ENCODE results near the gene MARCKSL1.
"Not testable (repeated sequence)": the region's sequence is repeated elsewhere in the genome, so short reads cannot be mapped to it uniquely, and the experiment has no call there.

Gene MARCKSL1, protein sequence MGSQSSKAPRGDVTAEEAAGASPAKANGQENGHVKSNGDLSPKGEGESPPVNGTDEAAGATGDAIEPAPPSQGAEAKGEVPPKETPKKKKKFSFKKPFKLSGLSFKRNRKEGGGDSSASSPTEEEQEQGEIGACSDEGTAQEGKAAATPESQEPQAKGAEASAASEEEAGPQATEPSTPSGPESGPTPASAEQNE

DNA sequence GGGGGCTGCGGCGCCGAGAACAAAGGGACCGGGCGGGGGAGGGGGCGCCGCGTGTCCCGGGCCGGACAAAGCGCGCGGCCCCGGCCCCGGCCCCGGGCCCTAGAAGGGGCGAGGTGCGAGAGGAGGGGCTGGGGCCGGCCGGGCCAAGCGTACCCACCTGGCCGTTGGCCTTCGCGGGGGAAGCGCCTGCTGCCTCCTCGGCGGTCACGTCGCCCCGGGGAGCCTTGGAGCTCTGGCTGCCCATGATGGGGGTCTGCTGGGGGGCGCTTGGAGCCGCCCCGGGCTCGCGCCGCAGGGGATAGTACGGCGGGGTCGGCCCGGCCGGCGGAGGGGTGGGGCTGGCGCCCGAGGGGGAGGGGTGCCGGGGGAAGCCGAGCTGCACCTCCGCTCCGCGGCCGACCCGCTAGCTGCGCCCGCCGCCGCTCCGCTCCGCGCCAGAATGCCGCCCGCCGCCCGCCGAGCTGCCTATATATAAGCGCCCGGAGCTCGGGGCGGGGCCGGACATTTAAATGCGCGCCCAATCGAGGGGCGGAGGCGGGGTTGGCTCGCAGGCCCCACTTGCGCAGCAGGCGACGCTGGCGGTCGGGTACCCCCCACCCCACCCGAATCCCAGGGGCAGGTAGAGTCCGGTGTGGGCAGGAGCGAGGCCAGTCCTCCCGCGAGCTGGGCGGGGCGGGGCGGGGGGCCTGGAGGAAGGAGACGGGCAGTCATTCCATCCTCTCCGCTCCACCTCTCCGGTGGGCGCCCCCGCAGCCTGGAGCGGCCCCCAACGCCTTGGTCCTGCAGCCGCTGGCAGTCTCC is at the start of gene MARCKSL1:
MARCKSL1 (minus strand) TSS at position 444 of the 801 bp plus-strand sequence; CDS start at position 244, 200 bp downstream.
- peak in 1 of 2 experiments; percentile 41 for DNase-seq

- no peak for DNase-seq
These were observed 44.0 kb upstream of the MARCKSL1 start for GRCh38 chr1:32380057-32380456.

DNA sequence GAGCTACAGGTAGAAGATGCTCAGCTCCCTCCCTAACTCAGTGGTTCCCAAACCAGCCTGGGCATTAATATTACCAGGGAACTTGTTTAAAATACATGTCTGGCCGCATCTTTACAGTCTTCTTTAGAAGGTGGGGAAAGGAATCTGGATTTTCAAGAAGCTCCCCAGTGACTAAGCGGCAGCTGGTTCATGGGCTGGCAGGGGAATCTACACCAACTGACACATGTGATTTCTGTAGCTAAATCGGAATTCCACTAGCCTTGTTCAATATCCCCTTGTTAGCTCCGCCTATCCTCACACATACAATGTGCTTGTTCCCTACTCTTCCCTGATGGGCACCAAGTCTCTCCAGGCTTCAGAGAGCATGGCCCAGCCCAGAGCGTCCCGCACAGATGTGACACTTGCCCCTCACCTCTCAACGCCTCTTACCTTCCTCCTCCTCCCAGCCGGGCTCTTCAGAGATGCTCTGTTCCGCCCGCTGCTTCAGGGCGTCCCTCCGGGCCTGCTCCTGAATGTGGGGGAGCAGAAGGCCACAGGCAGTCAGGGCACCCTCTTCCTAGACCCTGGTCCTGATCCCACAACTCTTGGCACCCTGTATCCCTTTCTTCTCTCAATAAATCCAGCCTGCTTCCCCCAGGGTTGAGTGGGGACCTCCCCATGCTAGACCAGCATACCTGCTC is 41.6 kb upstream of the MARCKSL1 start:
- no peak for DNase-seq

DNA sequence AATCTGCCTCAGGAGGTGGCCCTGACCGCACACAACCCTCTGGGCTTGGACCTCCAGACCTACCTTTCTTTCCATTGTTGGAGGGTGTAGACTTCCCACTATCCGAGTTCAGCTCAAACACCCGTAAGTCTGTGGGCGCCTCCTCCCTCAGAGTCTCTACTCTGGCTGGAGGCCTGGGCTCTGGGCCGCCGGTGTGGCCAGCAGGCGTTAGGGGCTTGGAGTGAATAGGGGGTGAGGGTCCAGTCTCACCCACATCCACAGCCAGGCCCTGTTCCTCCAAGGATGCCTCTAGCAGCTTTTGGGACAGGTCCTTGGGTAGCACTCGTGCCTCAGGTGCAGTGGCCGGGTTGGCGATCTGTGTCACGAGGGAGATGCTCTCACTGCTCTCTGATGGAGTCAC is 40.2 kb upstream of the MARCKSL1 start:
- no peak for DNase-seq

- DNase-seq: no peak
These were observed 38.1 kb upstream of the MARCKSL1 start for GRCh38 chr1:32373996-32374592.

DNA sequence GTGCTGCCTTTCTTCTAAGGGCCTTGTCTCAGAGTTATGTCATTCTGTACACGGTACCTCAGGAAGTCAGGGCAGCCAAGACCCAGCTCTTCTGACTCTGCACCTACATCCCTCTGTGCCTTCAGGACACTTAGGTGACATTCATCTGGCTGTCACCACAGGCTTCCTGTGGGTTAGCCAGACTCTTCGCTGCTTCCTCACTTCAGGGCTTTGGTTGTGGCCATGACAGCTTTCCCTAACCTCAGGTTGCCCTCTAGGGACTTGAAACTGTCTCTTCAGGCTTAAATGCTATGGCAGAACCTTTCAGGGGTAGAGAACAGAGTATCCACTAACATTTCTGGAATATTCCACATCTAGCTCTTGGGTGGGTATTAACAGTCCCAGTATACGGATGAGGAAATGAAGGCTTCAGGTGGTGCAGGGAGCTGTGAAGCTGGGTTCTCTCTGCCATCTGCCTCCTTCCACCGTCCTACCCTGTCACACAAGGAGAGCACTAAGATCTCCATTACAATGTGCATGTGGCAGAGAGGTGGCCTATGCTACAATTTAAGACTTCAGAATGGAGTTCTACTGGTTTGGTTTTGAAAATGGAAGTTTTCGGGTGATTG is 36.2 kb upstream of the MARCKSL1 start:
- DNase-seq: no peak

- DNase-seq: no peak
These were observed 32.0 kb upstream of the MARCKSL1 start for GRCh38 chr1:32367912-32368635.

GRCh38 chr1:32365445-32365844 is 29.4 kb upstream of the MARCKSL1 start:
- no peak for DNase-seq

GRCh38 chr1:32364836-32365235 is 28.8 kb upstream of the MARCKSL1 start:
- DNase-seq: no peak

- DNase-seq: no peak
These were observed 27.7 kb upstream of the MARCKSL1 start for GRCh38 chr1:32363713-32364112.

DNA sequence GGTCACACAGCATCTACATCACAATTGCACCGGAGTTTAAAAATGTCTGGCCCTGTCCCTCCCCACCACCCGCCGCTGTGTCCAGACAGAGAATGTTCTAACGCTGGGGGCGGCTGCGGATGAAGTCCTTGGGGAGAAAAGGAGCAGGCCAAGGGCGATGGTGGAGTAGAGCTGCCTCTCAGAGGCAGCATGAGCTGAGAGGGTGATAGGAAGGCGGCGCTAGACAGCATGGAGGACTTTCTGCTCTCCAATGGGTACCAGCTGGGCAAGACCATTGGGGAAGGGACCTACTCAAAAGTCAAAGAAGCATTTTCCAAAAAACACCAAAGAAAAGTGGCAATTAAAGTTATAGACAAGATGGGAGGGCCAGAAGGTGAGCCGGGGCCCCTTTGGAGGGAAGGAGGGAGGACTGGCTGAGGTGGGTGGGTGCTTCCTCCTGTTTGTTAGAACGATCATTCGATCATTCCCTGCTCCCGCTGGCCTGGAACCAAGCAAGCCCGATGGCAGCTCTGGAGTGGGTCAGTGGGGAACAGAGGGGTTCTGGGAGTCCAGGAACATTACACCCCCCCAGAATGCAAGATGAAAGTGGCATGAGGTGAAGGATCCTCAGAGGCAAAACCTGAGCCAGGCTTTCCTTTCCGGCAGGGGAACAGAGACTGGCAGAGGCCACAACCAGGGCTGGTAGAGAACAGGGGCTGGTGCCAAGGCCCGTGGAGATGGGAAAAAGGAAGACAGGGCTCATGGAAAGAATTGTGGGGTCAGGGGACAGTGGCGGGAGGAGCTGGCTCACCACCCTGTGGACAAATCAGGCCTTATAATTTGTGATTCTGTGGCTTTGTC is 26.7 kb upstream of the MARCKSL1 start, which contains the start of the genes FAM229A and TSSK3:
FAM229A (minus strand) TSS at position 12 of the 840 bp plus-strand sequence. CDS start 394 bp downstream, outside the sequence.
TSSK3 (plus strand) TSS at position 66 of the 840 bp plus-strand sequence; CDS start at position 229, 163 bp downstream.
- DNase-seq: no peak

DNA sequence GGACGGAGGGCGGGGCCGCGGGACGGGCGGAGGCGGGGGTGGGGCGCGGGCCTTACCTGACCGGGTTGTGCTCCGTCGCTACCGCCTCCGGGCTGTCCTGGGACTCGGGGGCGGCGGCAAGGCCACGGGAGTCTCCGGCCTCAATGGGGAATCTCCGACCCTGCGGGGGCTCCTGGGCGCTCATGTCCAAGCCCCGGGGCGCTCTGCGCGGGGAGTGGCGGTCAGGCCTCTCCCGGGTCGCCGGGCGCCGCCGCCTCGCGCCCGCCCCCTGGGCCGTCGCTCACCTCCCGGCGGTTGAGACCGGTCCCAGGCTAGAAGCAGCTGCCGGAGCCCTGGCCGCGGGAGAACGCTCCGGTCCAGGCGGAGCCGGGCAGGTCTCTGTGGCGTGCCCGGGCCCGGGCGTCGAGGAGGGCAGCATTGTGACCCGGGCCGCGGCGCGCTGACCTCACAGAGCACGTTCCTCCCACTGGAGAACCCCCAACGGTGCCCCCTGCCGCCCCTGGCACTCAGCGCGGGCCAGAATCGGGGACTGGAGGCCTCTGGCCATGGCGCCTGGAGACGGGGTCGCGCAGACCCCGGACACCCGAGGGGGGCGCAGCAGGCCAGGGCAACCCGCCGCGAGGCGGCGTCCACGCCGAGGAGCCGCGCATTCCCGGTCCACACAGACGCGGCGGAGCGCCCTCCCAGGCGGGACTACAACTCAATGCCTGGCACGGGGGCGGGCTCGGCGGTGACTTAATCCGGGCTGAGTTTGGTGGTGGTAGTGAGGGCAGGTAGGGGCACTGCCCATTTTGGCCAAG is 25.8 kb upstream of the MARCKSL1 start:
- no peak for DNase-seq

- no peak for DNase-seq
These were observed 25.3 kb upstream of the MARCKSL1 start for GRCh38 chr1:32361308-32361673.

- DNase-seq: no peak
These were observed 22.4 kb upstream of the MARCKSL1 start for GRCh38 chr1:32358435-32358834.

DNA sequence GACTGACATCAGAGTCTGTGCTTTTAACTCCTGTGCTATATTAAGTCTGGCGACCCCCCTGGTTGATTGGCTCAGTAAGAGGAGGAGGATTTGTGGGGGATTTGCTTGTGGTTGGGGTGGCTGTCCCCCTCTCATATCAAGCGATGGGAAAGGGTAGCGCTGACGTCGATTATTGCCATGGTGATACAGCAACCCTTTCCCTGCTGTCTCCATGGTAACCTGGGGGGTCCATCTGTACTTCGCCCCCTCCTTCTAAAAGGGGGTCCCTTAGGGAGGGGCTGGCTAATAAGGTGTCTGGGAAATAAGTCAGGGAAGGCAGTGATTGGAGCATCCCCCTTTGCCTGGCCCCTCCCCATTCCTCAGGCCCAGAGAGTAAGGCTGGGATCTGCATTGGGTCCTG is 21.6 kb upstream of the MARCKSL1 start:
- no peak for DNase-seq

DNA sequence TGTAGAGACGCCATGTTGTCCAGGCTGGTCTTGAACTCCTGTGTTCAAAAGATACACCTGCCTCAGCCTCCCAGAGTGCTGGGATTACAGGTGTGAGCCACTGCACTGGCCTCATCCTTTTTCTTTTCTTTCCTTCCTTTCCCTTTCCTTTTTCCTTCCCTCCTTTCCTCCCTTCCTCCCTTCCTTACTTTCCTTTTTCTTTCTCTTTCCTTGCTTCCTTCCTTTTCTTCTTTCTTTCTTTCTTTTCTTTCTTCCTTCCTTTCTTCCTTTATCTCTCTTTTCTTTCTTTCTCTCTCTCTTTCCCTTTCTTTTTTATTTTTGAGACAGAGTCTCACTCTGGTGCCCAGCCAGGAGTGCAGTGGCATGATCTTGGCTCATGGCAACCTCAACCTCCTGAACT is 20.4 kb upstream of the MARCKSL1 start:
- no peak for DNase-seq

GRCh38 chr1:32355778-32356177 is 19.7 kb upstream of the MARCKSL1 start:
- not testable (repeated sequence) for DNase-seq

GRCh38 chr1:32353886-32354570 is 18.0 kb upstream of the MARCKSL1 start:
- no peak for DNase-seq

GRCh38 chr1:32353431-32353830 is 17.4 kb upstream of the MARCKSL1 start:
- DNase-seq: no peak
